H1 (cell line): ENCODE data around the gene HDAC9. TPM values are rescaled to one million over a fixed set of nuclear protein-coding genes. Genes with fewer than 3 reads are reported as not detected.

Source experiments
- CHD2 ChIP-seq: IDR thresholded peaks from 2 replicates; pipeline ENCODE4 v1.6.1; 2012; ENCODE audit warnings: low read length, improper control_type of control experiment
- CTBP2 ChIP-seq: IDR thresholded peaks from 2 replicates; pipeline ENCODE4 v1.7.0; 2011; ENCODE audit warnings: borderline replicate concordance, mild to moderate bottlenecking, moderate library complexity, mixed read lengths, low read length; ENCODE audit not compliant: insufficient read depth, insufficient read length
- GTF2F1 ChIP-seq: IDR thresholded peaks from 2 replicates; pipeline ENCODE4 v1.6.1; 2012; ENCODE audit warnings: low read depth, low read length, improper control_type of control experiment, borderline replicate concordance
- NANOG ChIP-seq: IDR thresholded peaks from 2 replicates; pipeline ENCODE4 v1.6.1; 2011; ENCODE audit warnings: low read length, low read depth, mild to moderate bottlenecking, inconsistent platforms; ENCODE audit not compliant: insufficient read depth, poor library complexity, severe bottlenecking
- POLR2AphosphoS5 ChIP-seq: IDR thresholded peaks from 2 replicates; pipeline ENCODE4 v1.6.1; 2011; ENCODE audit warnings: low read depth, low read length
- polyA plus RNA-seq, 7 experiments: library from polyadenylated mRNA; depleted of rRNA in 3 of 7; stranded (reverse) in 5 of 7; unstranded in 2 of 7; fragments of >200 nt in 5 of 7; fragments of 200-250 nt in 2 of 7; gene quantifications; 1 replicate in 5 of 7; 2 replicates in 1 of 7; 4 replicates in 1 of 7; pipeline versions ENCODE4 v1.2.1 to v1.2.3, GENCODE V29; 2011 to 2013; ENCODE audit warnings: missing spikeins in 2 of 7, mixed read lengths in 2 of 7
- total RNA-seq: library from RNA; stranded (reverse); fragmentation: NEBNext Ultra II Directional; extraction: Animal tissue kit (Norgen Biotek cat#: 25700); gene quantifications from 2 replicates; pipeline ENCODE4 v1.2.1, GENCODE V29; 2021
- TF ChIP-seq, protein P1 (sequence below): IDR thresholded peaks from 2 replicates; pipeline ENCODE4 v1.6.1; 2011; ENCODE audit warnings: low read length, improper control_type of control experiment

The HDAC9 gene
- total and polyA plus RNA-seq, 2 of the 8 experiments (the other 6 are each of a cell fraction or from before 2014, with no cell fraction given), result 9.5 to 13.1 TPM

DNA sequence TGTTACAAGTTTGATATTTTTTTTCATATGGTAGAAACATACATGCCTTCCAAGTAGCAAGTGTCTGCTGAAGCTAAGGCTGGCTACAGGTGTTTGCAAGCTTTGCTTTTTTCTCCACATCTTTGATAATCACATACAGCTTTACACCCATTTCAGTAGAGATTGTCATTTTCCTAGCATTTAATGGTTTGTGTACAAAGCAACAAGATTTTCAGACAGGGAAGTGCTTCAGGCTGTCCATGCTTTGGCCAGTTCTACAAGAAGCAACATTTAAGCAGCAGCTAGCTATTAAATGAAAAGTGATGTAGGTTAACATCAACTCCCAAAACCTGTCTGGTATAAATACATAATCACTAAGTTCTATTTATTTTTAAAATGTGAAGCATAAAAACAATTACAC lies 2.3 kb downstream of the HDAC9 start (continued):
- TF ChIP-seq POLR2AphosphoS5, result no peak
- no peak for TF ChIP-seq GTF2F1
- TF ChIP-seq CTBP2, result no peak
- no peak for TF ChIP-seq CHD2
- TF ChIP-seq, protein P1, sequence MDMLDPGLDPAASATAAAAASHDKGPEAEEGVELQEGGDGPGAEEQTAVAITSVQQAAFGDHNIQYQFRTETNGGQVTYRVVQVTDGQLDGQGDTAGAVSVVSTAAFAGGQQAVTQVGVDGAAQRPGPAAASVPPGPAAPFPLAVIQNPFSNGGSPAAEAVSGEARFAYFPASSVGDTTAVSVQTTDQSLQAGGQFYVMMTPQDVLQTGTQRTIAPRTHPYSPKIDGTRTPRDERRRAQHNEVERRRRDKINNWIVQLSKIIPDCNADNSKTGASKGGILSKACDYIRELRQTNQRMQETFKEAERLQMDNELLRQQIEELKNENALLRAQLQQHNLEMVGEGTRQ, result no peak
- TF ChIP-seq NANOG, result no peak
